HG03280 (cell line): ENCODE results near the gene TMCC1.

Experiments used
- ATAC-seq: cut with Tn5 transposase; IDR thresholded peaks from one replicate; pipeline ENCODE4 v1.9.1; 2021; ENCODE audit warnings: mild to moderate bottlenecking, moderate library complexity; ENCODE audit not compliant: unreplicated experiment

The TMCC1 gene

GRCh38 chr3:129602730-129603560, 290.6 kb downstream of the TMCC1 start:
- no peak for ATAC-seq

GRCh38 chr3:129602309-129602708, 291.2 kb downstream of the TMCC1 start:
- no peak for ATAC-seq

- ATAC-seq, result no peak
These were observed 291.8 kb downstream of the TMCC1 start for GRCh38 chr3:129601713-129602112.

- ATAC-seq, result no peak
These were observed 293.2 kb downstream of the TMCC1 start for GRCh38 chr3:129600348-129600747.

GRCh38 chr3:129599607-129600006, 293.9 kb downstream of the TMCC1 start:
- ATAC-seq, result no peak

GRCh38 chr3:129599073-129599472, 294.4 kb downstream of the TMCC1 start:
- no peak for ATAC-seq

GRCh38 chr3:129598484-129598883, 295.0 kb downstream of the TMCC1 start:
- ATAC-seq, result no peak

- ATAC-seq, result no peak
These were observed 295.5 kb downstream of the TMCC1 start for GRCh38 chr3:129598000-129598381.
